ENCODE results near the gene CD58.

Gene CD58

GRCh38 chr1:116558140-116558549 lies 12.7 kb downstream of the CD58 start:
- Mint-ChIP-seq H3K36me3 (ENCODE audit: low read depth) (peaks cover 10% of the 10 kb centered on the region), H3K4me1 (peaks cover 6% of the 10 kb centered on the region), H3K9me3 (peaks cover 10% of the 10 kb centered on the region), H3K27ac (no peak overlapping the region), H3K27me3 (ENCODE audit: low read depth, poor library complexity) (no peaks in the 10 kb centered on the region), H3K4me3 (no peak overlapping the region)
- no peak for TF ChIP-seq CTCF (IDR thresholded peaks at IDR 0.05)
- DNase-seq: no peak

DNA sequence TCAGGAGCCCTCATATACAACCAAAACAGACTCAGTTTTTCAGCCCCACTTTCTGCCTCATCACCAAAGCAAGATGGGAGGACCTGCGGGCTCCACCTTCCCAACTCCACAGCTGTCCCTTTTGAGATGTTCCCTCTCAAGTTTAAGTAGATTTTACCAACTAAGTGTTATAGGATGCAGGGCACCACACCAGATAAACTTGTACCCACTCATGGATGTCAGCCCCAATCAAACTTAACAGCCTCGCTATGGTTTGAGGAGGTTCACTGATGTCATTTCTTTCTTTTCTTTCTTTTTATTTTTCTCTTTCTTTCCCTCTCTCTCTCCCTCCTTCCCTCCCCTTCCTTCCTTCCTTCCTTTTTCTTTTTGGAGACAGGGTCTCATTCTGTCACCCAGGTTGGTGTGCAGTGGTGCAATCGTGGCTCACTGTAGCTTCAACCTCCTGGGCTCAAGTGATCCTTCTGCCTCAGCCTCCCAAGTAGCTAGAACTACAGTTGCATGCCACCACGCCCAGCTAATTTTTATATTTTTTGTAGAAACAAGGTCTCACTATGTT lies 13.4 kb downstream of the CD58 start:
- Mint-ChIP-seq H3K4me1 (peaks cover 6% of the 10 kb centered on the region), H3K4me3 (no peak overlapping the region), H3K36me3 (ENCODE audit: low read depth) (peaks cover 3% of the 10 kb centered on the region), H3K27me3 (ENCODE audit: low read depth, poor library complexity) (no peaks in the 10 kb centered on the region), H3K27ac (no peak overlapping the region), H3K9me3 (peaks cover 2% of the 10 kb centered on the region)
- DNase-seq: no peak
- TF ChIP-seq CTCF (IDR thresholded peaks at IDR 0.05): no peak

DNA sequence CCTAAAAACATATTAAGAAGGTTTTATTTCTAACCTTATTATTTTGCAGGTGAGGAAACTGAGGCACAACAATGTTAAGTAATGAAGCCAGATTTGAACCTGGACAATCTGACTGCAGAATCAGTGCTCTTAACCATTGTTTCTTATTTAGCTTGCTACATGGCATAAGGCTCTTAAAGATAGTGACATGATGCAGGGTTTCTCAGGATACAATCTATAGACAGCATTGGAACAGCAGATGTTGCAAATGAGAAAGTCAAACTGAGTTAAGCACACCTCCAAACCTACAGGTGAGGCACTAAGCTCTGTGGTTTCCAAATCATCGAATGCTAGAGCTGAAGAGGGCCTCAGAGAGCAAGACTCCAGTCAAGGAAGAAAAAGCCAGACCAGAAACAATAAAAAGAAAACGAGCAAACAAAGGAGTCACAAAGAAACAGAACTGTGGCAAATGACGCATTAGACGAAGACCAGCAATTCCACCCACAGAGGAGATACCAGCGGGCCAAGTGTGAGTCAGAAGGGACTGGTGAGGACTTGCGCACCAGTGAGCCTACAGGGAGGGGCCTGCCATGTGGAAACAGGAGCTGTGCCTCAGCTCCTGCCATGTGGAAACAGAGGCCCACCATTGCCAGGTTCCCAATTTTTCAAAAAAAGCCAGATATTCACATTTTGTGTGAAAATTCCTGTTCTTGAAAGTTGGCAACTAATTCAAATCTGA lies 14.4 kb downstream of the CD58 start:
- Mint-ChIP-seq H3K27me3 (ENCODE audit: low read depth, poor library complexity) (no peaks in the 10 kb centered on the region), H3K36me3 (ENCODE audit: low read depth) (no peaks in the 10 kb centered on the region), H3K27ac (no peak overlapping the region), H3K9me3 (no peaks in the 10 kb centered on the region), H3K4me1 (peaks cover 6% of the 10 kb centered on the region), H3K4me3 (no peak overlapping the region)
- DNase-seq: no peak
- TF ChIP-seq CTCF (IDR thresholded peaks at IDR 0.05): no peak

- no peaks in the 10 kb centered on the region for H3K36me3 Mint-ChIP-seq (ENCODE audit: low read depth)
- no peaks in the 10 kb centered on the region for H3K9me3 Mint-ChIP-seq
- no peak overlapping the region for H3K27ac Mint-ChIP-seq
- DNase-seq: no peak
- H3K4me3 Mint-ChIP-seq: no peak overlapping the region
- peaks cover 6% of the 10 kb centered on the region for H3K4me1 Mint-ChIP-seq
- no peak for TF ChIP-seq CTCF (IDR thresholded peaks at IDR 0.05)
- H3K27me3 Mint-ChIP-seq (ENCODE audit: low read depth, poor library complexity): no peaks in the 10 kb centered on the region
Measured at GRCh38 chr1:116554924-116555323, 15.9 kb downstream of the CD58 start.

- Mint-ChIP-seq H3K4me1 (peaks cover 6% of the 10 kb centered on the region), H3K27me3 (ENCODE audit: low read depth, poor library complexity) (no peaks in the 10 kb centered on the region), H3K36me3 (ENCODE audit: low read depth) (no peaks in the 10 kb centered on the region), H3K9me3 (no peaks in the 10 kb centered on the region), H3K4me3 (no peak overlapping the region), H3K27ac (no peak overlapping the region)
- no peak for DNase-seq
- TF ChIP-seq CTCF (IDR thresholded peaks at IDR 0.05): no peak
Measured at GRCh38 chr1:116553386-116554115, 17.3 kb downstream of the CD58 start.
